A549 (cell line): ENCODE data around the gene CLDN18. TPM values are rescaled to one million over a fixed set of nuclear protein-coding genes. Genes with fewer than 3 reads are reported as not detected.

Experiments used
- ATAC-seq, 2 experiments: fragments of 200-7000 bp in 1 of 2; fragments of >200 bp in 1 of 2; cut with Nextera tagmentation in 1 of 2; cut with Tn5 transposase in 1 of 2; 3 replicates each; pipeline versions ENCODE4 v1.8.0 to v1.9.1; 2018 to 2020; ENCODE audit warnings: mild to moderate bottlenecking in 1 of 2, moderate library complexity in 1 of 2
- CTCF ChIA-PET: fragments of 300-600 bp; sonication (Branson Sonifier 250); formaldehyde crosslinking; extraction: SDS; loops from one replicate; lab custom pipeline; 2021; ENCODE audit warnings: antibody characterized with exemption, inconsistent platforms; lab: Yijun Ruan, JAX
- POLR2A ChIA-PET: fragments of 350-600 bp; formaldehyde crosslinking; extraction: SDS; loops from one replicate; lab custom pipeline; 2021; ENCODE audit warnings: antibody characterized with exemption, inconsistent platforms; lab: Yijun Ruan, JAX
- DNase-seq, 2 experiments: peaks; one replicate each; pipeline versions ENCODE4 v3.0.0 to v3.0.0-alpha.2; 2011 to 2016; ENCODE audit warnings: low read depth in 1 of 2, low spot score in 1 of 2
- FAIRE-seq: peaks from 2 replicates; lab custom pipeline; 2011; peaks lifted over from hg19 to GRCh38; lab: Jason Lieb, UNC
- H3K27ac ChIP-seq, 2 experiments: fragments of >200 bp; sonication (Bioruptor Twin); formaldehyde crosslinking; 3 replicates each; pipeline ENCODE4 v1.5.1; 2016 to 2017
- H3K4me1 ChIP-seq: fragments of >200 bp; sonication (Bioruptor Twin); formaldehyde crosslinking; 3 replicates; pipeline ENCODE4 v1.6.1; 2016
- H3K4me2 ChIP-seq: fragments of >200 bp; sonication (Bioruptor Twin); formaldehyde crosslinking; 3 replicates; pipeline ENCODE4 v1.6.1; 2016
- H3K4me3 ChIP-seq: fragments of >200 bp; sonication (Bioruptor Twin); formaldehyde crosslinking; 3 replicates; pipeline ENCODE4 v1.5.1; 2016
- H3K9me3 ChIP-seq: fragments of >200 bp; sonication (Bioruptor Twin); formaldehyde crosslinking; 3 replicates; pipeline ENCODE4 v1.6.1; 2016
- CBX2 ChIP-seq: fragments of 200-600 bp; sonication (generic); IDR thresholded peaks from 2 replicates; pipeline ENCODE4 v1.6.1; 2016; ENCODE audit warnings: low read depth, mild to moderate bottlenecking, borderline replicate concordance
- CHD4 ChIP-seq: fragments of 200-600 bp; sonication (generic); IDR thresholded peaks from 2 replicates; pipeline ENCODE4 v1.6.1; 2016; ENCODE audit warnings: antibody characterized with exemption, mild to moderate bottlenecking, borderline replicate concordance
- EP300 ChIP-seq, 2 experiments: fragments of >200 bp; sonication (Bioruptor Twin); formaldehyde crosslinking; IDR thresholded peaks; 2 replicates in 1 of 2; 3 replicates in 1 of 2; pipeline ENCODE4 v1.6.1; 2016 to 2017
- FOSL2 ChIP-seq, 2 experiments: fragments of 450-650 bp in 1 of 2; fragments of >200 bp in 1 of 2; sonication (Bioruptor Twin) in 1 of 2; formaldehyde crosslinking; IDR thresholded peaks; 2 replicates each; pipeline versions ENCODE4 v1.5.0 to v1.6.1; 2016 to 2020; ENCODE audit warnings: mild to moderate bottlenecking in 1 of 2, moderate library complexity in 1 of 2
- GATA3 ChIP-seq: IDR thresholded peaks from 2 replicates; pipeline ENCODE4 v1.6.1; 2012; ENCODE audit warnings: borderline replicate concordance
- HDAC2 ChIP-seq: fragments of 200-600 bp; sonication (generic); IDR thresholded peaks from 2 replicates; pipeline ENCODE4 v1.6.1; 2016
- HEYL ChIP-seq: fragments of 250-450 bp; sonication (Bioruptor Pico); IDR thresholded peaks from 2 replicates; pipeline ENCODE4 v1.8.0; 2021; ENCODE audit warnings: mild to moderate bottlenecking, moderate library complexity
- HOXA7 ChIP-seq: fragments of 250-450 bp; sonication (Bioruptor Pico); IDR thresholded peaks from 2 replicates; pipeline ENCODE4 v1.5.0; 2020; ENCODE audit warnings: mild to moderate bottlenecking, moderate library complexity
- KDM1A ChIP-seq: fragments of 200-600 bp; sonication (generic); IDR thresholded peaks from 2 replicates; pipeline ENCODE4 v1.6.1; 2016; ENCODE audit warnings: low read depth, mild to moderate bottlenecking
- KDM5A ChIP-seq: fragments of 200-600 bp; sonication (generic); IDR thresholded peaks from 2 replicates; pipeline ENCODE4 v1.6.1; 2016; ENCODE audit warnings: antibody characterized with exemption, mild to moderate bottlenecking
- MAFK ChIP-seq: fragments of 450-650 bp; IDR thresholded peaks from 2 replicates; pipeline ENCODE4 v1.6.1; 2014; ENCODE audit not compliant: partially characterized antibody
- MAZ ChIP-seq: fragments of 150-350 bp; IDR thresholded peaks from 2 replicates; pipeline ENCODE4 v1.6.1; 2014; ENCODE audit warnings: antibody characterized with exemption, low read depth, low read length, borderline replicate concordance
- MYC ChIP-seq: IDR thresholded peaks from 2 replicates; pipeline ENCODE4 v1.6.1; 2012; ENCODE audit warnings: mild to moderate bottlenecking, inconsistent platforms, low read length, improper control_type of control experiment, borderline replicate concordance
- NR3C1 ChIP-seq: fragments of >200 bp; sonication (Bioruptor Twin); formaldehyde crosslinking; IDR thresholded peaks from 3 replicates; pipeline ENCODE4 v1.6.1; 2017
- POLR2A ChIP-seq: IDR thresholded peaks from 2 replicates; pipeline ENCODE4 v1.6.1; 2012; ENCODE audit warnings: mild to moderate bottlenecking, low read length
- RCOR1 ChIP-seq: fragments of 150-350 bp; IDR thresholded peaks from 2 replicates; pipeline ENCODE4 v1.6.1; 2014; ENCODE audit warnings: antibody characterized with exemption, low read length, low read depth
- RFX5 ChIP-seq: fragments of 450-650 bp; IDR thresholded peaks from 2 replicates; pipeline ENCODE4 v1.7.1; 2014; ENCODE audit warnings: antibody characterized with exemption, mild to moderate bottlenecking, moderate library complexity
- SREBF2 ChIP-seq: fragments of 450-650 bp; IDR thresholded peaks from 2 replicates; pipeline ENCODE4 v1.6.1; 2014; ENCODE audit warnings: mild to moderate bottlenecking, moderate library complexity
- ZC3H11A ChIP-seq: fragments of 450-650 bp; IDR thresholded peaks from 2 replicates; pipeline ENCODE4 v1.6.1; 2014; ENCODE audit warnings: antibody characterized with exemption, mild to moderate bottlenecking
- ZFP36 ChIP-seq: fragments of 450-650 bp; IDR thresholded peaks from 2 replicates; pipeline ENCODE4 v1.6.1; 2014; ENCODE audit warnings: borderline replicate concordance; ENCODE audit not compliant: partially characterized antibody
- ZSCAN20 ChIP-seq: fragments of 250-450 bp; sonication (Bioruptor Pico); IDR thresholded peaks from 2 replicates; pipeline ENCODE4 v1.8.0; 2022; ENCODE audit warnings: mild to moderate bottlenecking, moderate library complexity
- WGBS: methylation state at CpG from one replicate; pipeline ENCODE4 v1.1.6; 2017; ENCODE audit errors: missing lambda C conversion rate; 5-methylcytosine and 5-hydroxymethylcytosine counted together
- polyA plus RNA-seq, 4 experiments: library from polyadenylated mRNA; depleted of rRNA in 3 of 4; stranded (reverse); fragments of >200 nt; fragmentation: RNase III in 1 of 4; extraction: RNeasy Plus Mini Kit Qiagen cat#74134 plus additional on column Dnase treatment in 1 of 4; gene quantifications; 2 replicates in 3 of 4; 3 replicates in 1 of 4; pipeline ENCODE4 v1.2.3, GENCODE V29; 2011 to 2017
- TF ChIP-seq, protein P1 (sequence below): fragments of >200 bp; sonication (Bioruptor Twin); formaldehyde crosslinking; IDR thresholded peaks from 3 replicates; pipeline ENCODE4 v1.5.1; 2016
- TF ChIP-seq, protein P2 (sequence below): fragments of 200-600 bp; sonication (generic); IDR thresholded peaks from 2 replicates; pipeline ENCODE4 v1.6.1; 2016; ENCODE audit warnings: antibody characterized with exemption, mild to moderate bottlenecking, moderate library complexity
- TF ChIP-seq, protein P3 (sequence below): fragments of 250-450 bp; sonication (Bioruptor Pico); IDR thresholded peaks from 2 replicates; pipeline ENCODE4 v1.5.0; 2020; ENCODE audit warnings: low read depth, mild to moderate bottlenecking, moderate library complexity
- TF ChIP-seq, protein P4 (sequence below): fragments of 250-450 bp; sonication (Bioruptor Pico); IDR thresholded peaks from 2 replicates; pipeline ENCODE4 v1.5.0; 2021; ENCODE audit warnings: mild to moderate bottlenecking, moderate library complexity, borderline replicate concordance

CLDN18 gene
- polyA plus RNA-seq, 2 of the 4 experiments (the other 2 are of a cell fraction): not detected

DNA sequence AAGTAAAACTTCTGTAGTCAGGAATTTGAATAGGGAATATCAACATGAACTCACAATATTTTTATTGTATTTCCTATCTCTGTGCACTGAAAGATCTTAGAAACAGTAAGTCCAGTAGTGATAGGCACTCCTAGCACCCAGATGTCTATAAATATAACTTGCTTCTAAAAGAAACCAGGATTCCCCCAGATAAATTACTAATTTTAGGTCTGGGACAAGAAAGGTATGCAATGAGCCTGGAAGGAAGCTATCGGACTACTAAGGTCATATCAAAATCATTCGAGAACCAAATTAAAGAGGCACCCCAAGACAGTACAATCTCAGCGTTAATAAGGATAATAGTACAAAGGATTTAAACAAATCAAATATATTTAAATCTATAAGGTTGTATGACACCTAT, 47.4 kb downstream of the CLDN18 start:
- ChIA-PET POLR2A (no interaction called here), CTCF (interaction anchor here (1.5 kb wide), 1 partner anchor 61 kb away, joined by 4 read pairs; no protein-coding TSS in a partner anchor)
- ATAC-seq: no peak
- H3K4me1 ChIP-seq: no peaks in the 10 kb centered on the region
- no peak for FAIRE-seq
- no peak overlapping the region for H3K4me2 ChIP-seq
- 88% methylated on average over 3 of the region's 3 CpGs for WGBS
- TF ChIP-seq, protein P1, sequence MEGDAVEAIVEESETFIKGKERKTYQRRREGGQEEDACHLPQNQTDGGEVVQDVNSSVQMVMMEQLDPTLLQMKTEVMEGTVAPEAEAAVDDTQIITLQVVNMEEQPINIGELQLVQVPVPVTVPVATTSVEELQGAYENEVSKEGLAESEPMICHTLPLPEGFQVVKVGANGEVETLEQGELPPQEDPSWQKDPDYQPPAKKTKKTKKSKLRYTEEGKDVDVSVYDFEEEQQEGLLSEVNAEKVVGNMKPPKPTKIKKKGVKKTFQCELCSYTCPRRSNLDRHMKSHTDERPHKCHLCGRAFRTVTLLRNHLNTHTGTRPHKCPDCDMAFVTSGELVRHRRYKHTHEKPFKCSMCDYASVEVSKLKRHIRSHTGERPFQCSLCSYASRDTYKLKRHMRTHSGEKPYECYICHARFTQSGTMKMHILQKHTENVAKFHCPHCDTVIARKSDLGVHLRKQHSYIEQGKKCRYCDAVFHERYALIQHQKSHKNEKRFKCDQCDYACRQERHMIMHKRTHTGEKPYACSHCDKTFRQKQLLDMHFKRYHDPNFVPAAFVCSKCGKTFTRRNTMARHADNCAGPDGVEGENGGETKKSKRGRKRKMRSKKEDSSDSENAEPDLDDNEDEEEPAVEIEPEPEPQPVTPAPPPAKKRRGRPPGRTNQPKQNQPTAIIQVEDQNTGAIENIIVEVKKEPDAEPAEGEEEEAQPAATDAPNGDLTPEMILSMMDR: no peak
- no peak for TF ChIP-seq HEYL
- TF ChIP-seq HOXA7: no peak
- no peak for TF ChIP-seq ZSCAN20 (CRISPR knock-in tag)
- no peak for TF ChIP-seq SREBF2
- TF ChIP-seq RCOR1: no peak
- TF ChIP-seq, protein P2, sequence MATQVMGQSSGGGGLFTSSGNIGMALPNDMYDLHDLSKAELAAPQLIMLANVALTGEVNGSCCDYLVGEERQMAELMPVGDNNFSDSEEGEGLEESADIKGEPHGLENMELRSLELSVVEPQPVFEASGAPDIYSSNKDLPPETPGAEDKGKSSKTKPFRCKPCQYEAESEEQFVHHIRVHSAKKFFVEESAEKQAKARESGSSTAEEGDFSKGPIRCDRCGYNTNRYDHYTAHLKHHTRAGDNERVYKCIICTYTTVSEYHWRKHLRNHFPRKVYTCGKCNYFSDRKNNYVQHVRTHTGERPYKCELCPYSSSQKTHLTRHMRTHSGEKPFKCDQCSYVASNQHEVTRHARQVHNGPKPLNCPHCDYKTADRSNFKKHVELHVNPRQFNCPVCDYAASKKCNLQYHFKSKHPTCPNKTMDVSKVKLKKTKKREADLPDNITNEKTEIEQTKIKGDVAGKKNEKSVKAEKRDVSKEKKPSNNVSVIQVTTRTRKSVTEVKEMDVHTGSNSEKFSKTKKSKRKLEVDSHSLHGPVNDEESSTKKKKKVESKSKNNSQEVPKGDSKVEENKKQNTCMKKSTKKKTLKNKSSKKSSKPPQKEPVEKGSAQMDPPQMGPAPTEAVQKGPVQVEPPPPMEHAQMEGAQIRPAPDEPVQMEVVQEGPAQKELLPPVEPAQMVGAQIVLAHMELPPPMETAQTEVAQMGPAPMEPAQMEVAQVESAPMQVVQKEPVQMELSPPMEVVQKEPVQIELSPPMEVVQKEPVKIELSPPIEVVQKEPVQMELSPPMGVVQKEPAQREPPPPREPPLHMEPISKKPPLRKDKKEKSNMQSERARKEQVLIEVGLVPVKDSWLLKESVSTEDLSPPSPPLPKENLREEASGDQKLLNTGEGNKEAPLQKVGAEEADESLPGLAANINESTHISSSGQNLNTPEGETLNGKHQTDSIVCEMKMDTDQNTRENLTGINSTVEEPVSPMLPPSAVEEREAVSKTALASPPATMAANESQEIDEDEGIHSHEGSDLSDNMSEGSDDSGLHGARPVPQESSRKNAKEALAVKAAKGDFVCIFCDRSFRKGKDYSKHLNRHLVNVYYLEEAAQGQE: no peak
- TF ChIP-seq MAZ: no peak
- no peak for TF ChIP-seq ZC3H11A
- TF ChIP-seq CBX2: no peak
- TF ChIP-seq GATA3: no peak
- no peak for TF ChIP-seq FOSL2 (IDR thresholded peaks at IDR 0.05)
- TF ChIP-seq FOSL2 (CRISPR knock-in tag; IDR thresholded peaks at IDR 0.05): no peak
- no peak for TF ChIP-seq KDM1A
- TF ChIP-seq POLR2A: no peak
- no peak for TF ChIP-seq EP300 (IDR thresholded peaks at IDR 0.05)
- no peak for TF ChIP-seq CHD4
- no peak for TF ChIP-seq ZFP36
- TF ChIP-seq MYC: no peak
- TF ChIP-seq, protein P3, sequence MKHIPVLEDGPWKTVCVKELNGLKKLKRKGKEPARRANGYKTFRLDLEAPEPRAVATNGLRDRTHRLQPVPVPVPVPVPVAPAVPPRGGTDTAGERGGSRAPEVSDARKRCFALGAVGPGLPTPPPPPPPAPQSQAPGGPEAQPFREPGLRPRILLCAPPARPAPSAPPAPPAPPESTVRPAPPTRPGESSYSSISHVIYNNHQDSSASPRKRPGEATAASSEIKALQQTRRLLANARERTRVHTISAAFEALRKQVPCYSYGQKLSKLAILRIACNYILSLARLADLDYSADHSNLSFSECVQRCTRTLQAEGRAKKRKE (CRISPR knock-in tag): no peak
- no peak for TF ChIP-seq NR3C1
- no peaks in the 10 kb centered on the region for H3K9me3 ChIP-seq
- H3K4me3 ChIP-seq: no peak overlapping the region
- DNase-seq: no peak
- no peak overlapping the region for H3K27ac ChIP-seq

DNA sequence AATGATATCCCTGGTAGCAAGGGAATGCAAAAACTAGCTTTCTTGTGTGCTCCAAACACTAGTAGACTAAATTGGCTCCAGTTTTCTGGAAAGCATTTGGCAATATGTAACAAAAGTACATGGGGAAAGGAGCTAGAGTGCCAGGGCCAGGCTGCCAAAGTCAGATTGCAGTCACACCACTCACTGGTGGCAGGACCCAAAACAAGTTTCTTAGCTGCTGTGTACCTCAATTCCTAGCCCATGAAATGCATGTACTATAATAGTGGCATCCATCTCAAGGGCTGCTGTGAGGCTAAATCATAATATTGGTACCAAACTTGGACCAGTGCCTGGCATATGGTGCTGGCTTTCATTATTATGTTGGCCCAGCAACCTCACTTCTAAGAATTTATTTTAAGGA, 49.3 kb downstream of the CLDN18 start:
- no peaks in the 10 kb centered on the region for H3K4me1 ChIP-seq
- ATAC-seq: no peak
- H3K9me3 ChIP-seq: no peaks in the 10 kb centered on the region
- no peak overlapping the region for H3K27ac ChIP-seq
- H3K4me3 ChIP-seq: no peak overlapping the region
- no peak overlapping the region for H3K4me2 ChIP-seq
- TF ChIP-seq HOXA7 (no peak), MAZ (no peak), MAFK (no peak), RFX5 (no peak), HDAC2 (no peak), KDM5A (no peak)
- TF ChIP-seq, protein P4, sequence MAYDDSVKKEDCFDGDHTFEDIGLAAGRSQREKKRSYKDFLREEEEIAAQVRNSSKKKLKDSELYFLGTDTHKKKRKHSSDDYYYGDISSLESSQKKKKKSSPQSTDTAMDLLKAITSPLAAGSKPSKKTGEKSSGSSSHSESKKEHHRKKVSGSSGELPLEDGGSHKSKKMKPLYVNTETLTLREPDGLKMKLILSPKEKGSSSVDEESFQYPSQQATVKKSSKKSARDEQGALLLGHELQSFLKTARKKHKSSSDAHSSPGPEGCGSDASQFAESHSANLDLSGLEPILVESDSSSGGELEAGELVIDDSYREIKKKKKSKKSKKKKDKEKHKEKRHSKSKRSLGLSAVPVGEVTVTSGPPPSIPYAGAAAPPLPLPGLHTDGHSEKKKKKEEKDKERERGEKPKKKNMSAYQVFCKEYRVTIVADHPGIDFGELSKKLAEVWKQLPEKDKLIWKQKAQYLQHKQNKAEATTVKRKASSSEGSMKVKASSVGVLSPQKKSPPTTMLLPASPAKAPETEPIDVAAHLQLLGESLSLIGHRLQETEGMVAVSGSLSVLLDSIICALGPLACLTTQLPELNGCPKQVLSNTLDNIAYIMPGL (CRISPR knock-in tag): no peak
- FAIRE-seq: no peak
- no peak for DNase-seq
- ChIA-PET CTCF (no interaction called here), POLR2A (no interaction called here)
